ENCODE data around the gene ZNF827.

Gene ZNF827

DNA sequence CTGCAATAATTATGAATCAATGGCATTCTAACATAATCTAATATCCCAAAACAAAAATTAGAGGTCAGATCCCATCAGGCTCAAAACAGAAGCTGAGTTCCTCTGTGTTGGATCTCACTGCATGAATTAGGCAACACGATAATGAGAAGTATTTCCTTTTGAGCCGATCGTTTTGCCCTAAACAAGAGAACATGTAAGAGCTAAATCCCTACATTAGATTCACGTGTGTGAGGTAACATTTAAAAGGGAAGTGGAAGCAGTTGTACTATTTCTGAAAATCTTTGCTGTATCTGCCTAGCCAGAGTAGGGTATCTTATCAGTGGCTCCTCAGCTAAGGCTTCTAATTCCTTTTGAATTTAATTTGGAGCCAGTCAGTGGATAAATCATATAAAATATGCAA, 143.1 kb downstream of the ZNF827 start:
- no peak overlapping the region for H3K4me3 ChIP-seq (ENCODE audit: low read depth, low read length)
- ChIA-PET CTCF (no interaction called here), POLR2A (no interaction called here)
- H3K36me3 ChIP-seq (ENCODE audit: control insufficient read depth in 2 of 2, insufficient read depth in 1 of 2, low read length in 2 of 2) = no peaks in the 10 kb centered on the region
- H3K4me1 ChIP-seq (ENCODE audit: control insufficient read depth, insufficient read depth, low read length) = no peaks in the 10 kb centered on the region
- no peak for TF ChIP-seq ZNF350 (tag by site-specific recombination; IDR thresholded peaks at IDR 0.05)
- TF ChIP-seq, protein P1, sequence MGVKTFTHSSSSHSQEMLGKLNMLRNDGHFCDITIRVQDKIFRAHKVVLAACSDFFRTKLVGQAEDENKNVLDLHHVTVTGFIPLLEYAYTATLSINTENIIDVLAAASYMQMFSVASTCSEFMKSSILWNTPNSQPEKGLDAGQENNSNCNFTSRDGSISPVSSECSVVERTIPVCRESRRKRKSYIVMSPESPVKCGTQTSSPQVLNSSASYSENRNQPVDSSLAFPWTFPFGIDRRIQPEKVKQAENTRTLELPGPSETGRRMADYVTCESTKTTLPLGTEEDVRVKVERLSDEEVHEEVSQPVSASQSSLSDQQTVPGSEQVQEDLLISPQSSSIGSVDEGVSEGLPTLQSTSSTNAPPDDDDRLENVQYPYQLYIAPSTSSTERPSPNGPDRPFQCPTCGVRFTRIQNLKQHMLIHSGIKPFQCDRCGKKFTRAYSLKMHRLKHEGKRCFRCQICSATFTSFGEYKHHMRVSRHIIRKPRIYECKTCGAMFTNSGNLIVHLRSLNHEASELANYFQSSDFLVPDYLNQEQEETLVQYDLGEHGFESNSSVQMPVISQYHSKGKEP (tag by site-specific recombination; IDR thresholded peaks at IDR 0.05) = no peak
- TF ChIP-seq ZNF184 (tag by site-specific recombination; IDR thresholded peaks at IDR 0.05) = no peak
- no peak for TF ChIP-seq ZNF221 (tag by site-specific recombination; IDR thresholded peaks at IDR 0.05; ENCODE audit: borderline replicate concordance)
- no peak for TF ChIP-seq TCF7L2 (IDR thresholded peaks at IDR 0.05; ENCODE audit: borderline replicate concordance, low read depth, low read length)
- H3K27ac ChIP-seq (ENCODE audit: extremely low read depth, low read depth, low read length) = no peak overlapping the region
- H3K9me3 ChIP-seq (ENCODE audit: control insufficient read depth, insufficient read depth, low read depth, low read length) = no peaks in the 10 kb centered on the region

DNA sequence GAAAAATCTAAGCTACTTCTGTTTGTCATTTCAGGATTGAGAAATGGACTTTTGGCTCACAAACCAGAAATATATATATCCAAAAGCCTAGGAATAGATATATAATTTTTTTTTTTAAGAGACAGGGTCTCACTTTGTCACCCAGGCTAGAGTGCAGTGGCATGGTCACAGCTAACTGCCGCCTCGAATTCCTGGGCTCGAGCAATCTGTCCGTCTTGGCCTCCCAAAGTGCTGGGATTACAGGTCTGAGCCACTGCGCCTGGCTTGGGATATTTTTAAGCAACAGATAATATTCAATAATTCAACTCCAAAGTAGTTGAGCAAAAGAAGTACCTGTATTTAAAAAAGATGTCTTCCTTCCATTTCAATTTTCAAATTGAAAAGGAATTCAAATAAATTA, 146.2 kb downstream of the ZNF827 start:
- no peaks in the 10 kb centered on the region for H3K4me1 ChIP-seq (ENCODE audit: control insufficient read depth, insufficient read depth, low read length)
- no peaks in the 10 kb centered on the region for H3K36me3 ChIP-seq (ENCODE audit: control insufficient read depth in 2 of 2, insufficient read depth in 1 of 2, low read length in 2 of 2)
- H3K9me3 ChIP-seq (ENCODE audit: control insufficient read depth, insufficient read depth, low read depth, low read length) = no peaks in the 10 kb centered on the region
- no peak overlapping the region for H3K27ac ChIP-seq (ENCODE audit: extremely low read depth, low read depth, low read length)
- no peak for TF ChIP-seq ZNF664 (tag by site-specific recombination; IDR thresholded peaks at IDR 0.05)
- TF ChIP-seq KLF7 (tag by site-specific recombination; IDR thresholded peaks at IDR 0.05; ENCODE audit: borderline replicate concordance) = no peak
- no peak for TF ChIP-seq ZEB2 (tag by site-specific recombination; IDR thresholded peaks at IDR 0.05)
- no peak for TF ChIP-seq ZNF155 (tag by site-specific recombination; IDR thresholded peaks at IDR 0.05)
- TF ChIP-seq ZBTB17 (tag by site-specific recombination; IDR thresholded peaks at IDR 0.05) = no peak
- no peak overlapping the region for H3K4me3 ChIP-seq (ENCODE audit: low read depth, low read length)
- ChIA-PET POLR2A (no interaction called here), CTCF (interaction anchor here (1.1 kb wide), 1 partner anchor 11 kb away, joined by 6 read pairs; no protein-coding TSS in a partner anchor)

DNA sequence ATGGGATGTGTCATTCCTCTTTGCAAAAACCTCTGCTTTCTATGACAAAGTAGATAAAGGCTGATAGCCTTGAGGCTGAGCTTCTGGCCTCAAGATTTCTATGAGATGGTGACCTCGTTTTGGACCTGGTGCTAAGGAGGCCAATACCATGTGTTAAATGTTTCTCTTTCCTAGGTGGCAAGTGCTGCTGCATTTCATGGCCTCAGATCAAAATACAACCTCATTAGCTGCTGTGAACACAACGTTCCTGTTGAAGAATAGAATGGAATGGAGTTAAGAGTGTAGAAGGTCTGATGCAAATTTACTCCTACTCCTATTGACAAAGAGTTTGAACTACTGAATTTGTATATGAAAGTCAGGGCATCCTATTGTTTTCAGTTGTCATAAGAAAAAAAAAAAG, 146.6 kb downstream of the ZNF827 start:
- ChIA-PET POLR2A (no interaction called here), CTCF (interaction anchor here (1.1 kb wide), 1 partner anchor 12 kb away, joined by 6 read pairs; no protein-coding TSS in a partner anchor)
- Histone ChIP-seq H3K36me3 (ENCODE audit: control insufficient read depth in 2 of 2, insufficient read depth in 1 of 2, low read length in 2 of 2) (no peaks in the 10 kb centered on the region), H3K4me3 (ENCODE audit: low read depth, low read length) (no peak overlapping the region), H3K9me3 (ENCODE audit: control insufficient read depth, insufficient read depth, low read depth, low read length) (no peaks in the 10 kb centered on the region), H3K4me1 (ENCODE audit: control insufficient read depth, insufficient read depth, low read length) (no peaks in the 10 kb centered on the region), H3K27ac (ENCODE audit: extremely low read depth, low read depth, low read length) (no peak overlapping the region)
- TF ChIP-seq, protein P2, sequence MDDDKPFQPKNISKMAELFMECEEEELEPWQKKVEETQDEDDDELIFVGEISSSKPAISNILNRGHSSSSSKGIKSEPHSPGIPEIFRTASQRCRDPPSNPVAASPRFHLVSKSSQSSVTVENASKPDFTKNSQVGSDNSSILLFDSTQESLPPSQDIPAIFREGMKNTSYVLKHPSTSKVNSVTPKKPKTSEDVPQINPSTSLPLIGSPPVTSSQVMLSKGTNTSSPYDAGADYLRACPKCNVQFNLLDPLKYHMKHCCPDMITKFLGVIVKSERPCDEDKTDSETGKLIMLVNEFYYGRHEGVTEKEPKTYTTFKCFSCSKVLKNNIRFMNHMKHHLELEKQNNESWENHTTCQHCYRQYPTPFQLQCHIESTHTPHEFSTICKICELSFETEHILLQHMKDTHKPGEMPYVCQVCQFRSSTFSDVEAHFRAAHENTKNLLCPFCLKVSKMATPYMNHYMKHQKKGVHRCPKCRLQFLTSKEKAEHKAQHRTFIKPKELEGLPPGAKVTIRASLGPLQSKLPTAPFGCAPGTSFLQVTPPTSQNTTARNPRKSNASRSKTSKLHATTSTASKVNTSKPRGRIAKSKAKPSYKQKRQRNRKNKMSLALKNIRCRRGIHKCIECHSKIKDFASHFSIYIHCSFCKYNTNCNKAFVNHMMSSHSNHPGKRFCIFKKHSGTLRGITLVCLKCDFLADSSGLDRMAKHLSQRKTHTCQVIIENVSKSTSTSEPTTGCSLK (tag by site-specific recombination; IDR thresholded peaks at IDR 0.05) = no peak
- TF ChIP-seq, protein P3, sequence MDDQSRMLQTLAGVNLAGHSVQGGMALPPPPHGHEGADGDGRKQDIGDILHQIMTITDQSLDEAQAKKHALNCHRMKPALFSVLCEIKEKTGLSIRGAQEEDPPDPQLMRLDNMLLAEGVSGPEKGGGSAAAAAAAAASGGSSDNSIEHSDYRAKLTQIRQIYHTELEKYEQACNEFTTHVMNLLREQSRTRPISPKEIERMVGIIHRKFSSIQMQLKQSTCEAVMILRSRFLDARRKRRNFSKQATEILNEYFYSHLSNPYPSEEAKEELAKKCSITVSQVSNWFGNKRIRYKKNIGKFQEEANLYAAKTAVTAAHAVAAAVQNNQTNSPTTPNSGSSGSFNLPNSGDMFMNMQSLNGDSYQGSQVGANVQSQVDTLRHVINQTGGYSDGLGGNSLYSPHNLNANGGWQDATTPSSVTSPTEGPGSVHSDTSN (CRISPR knock-in tag; IDR thresholded peaks at IDR 0.05) = no peak
- TF ChIP-seq ZNF37A (tag by site-specific recombination; IDR thresholded peaks at IDR 0.05) = no peak
- no peak for TF ChIP-seq OVOL3 (tag by site-specific recombination; IDR thresholded peaks at IDR 0.05)
- TF ChIP-seq HOXC10 (CRISPR knock-in tag; IDR thresholded peaks at IDR 0.05) = no peak
- TF ChIP-seq, protein P4, sequence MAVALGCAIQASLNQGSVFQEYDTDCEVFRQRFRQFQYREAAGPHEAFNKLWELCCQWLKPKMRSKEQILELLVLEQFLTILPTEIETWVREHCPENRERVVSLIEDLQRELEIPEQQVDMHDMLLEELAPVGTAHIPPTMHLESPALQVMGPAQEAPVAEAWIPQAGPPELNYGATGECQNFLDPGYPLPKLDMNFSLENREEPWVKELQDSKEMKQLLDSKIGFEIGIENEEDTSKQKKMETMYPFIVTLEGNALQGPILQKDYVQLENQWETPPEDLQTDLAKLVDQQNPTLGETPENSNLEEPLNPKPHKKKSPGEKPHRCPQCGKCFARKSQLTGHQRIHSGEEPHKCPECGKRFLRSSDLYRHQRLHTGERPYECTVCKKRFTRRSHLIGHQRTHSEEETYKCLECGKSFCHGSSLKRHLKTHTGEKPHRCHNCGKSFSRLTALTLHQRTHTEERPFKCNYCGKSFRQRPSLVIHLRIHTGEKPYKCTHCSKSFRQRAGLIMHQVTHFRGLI (tag by site-specific recombination; IDR thresholded peaks at IDR 0.05) = no peak
- no peak for TF ChIP-seq MEIS1 (CRISPR knock-in tag; IDR thresholded peaks at IDR 0.05; ENCODE audit: borderline replicate concordance)
- TF ChIP-seq ZNF223 (tag by site-specific recombination; IDR thresholded peaks at IDR 0.05) = no peak
- TF ChIP-seq OSR2 (tag by site-specific recombination; IDR thresholded peaks at IDR 0.05) = no peak
- TF ChIP-seq ZNF133 (tag by site-specific recombination; IDR thresholded peaks at IDR 0.05) = no peak
- TF ChIP-seq ZNF623 (tag by site-specific recombination; IDR thresholded peaks at IDR 0.05) = no peak

Measured in HEK293 (cell line).